ENCODE measurements around the gene STPG3. TPM values are rescaled to one million over a fixed set of nuclear protein-coding genes. Genes with fewer than 3 reads are reported as not detected.
"Not testable (repeated sequence)": the region's sequence is repeated elsewhere in the genome, so short reads cannot be mapped to it uniquely, and the experiment has no call there.

Gene STPG3
- total RNA-seq, 1 experiment from 2014 or later, result not detected

DNA sequence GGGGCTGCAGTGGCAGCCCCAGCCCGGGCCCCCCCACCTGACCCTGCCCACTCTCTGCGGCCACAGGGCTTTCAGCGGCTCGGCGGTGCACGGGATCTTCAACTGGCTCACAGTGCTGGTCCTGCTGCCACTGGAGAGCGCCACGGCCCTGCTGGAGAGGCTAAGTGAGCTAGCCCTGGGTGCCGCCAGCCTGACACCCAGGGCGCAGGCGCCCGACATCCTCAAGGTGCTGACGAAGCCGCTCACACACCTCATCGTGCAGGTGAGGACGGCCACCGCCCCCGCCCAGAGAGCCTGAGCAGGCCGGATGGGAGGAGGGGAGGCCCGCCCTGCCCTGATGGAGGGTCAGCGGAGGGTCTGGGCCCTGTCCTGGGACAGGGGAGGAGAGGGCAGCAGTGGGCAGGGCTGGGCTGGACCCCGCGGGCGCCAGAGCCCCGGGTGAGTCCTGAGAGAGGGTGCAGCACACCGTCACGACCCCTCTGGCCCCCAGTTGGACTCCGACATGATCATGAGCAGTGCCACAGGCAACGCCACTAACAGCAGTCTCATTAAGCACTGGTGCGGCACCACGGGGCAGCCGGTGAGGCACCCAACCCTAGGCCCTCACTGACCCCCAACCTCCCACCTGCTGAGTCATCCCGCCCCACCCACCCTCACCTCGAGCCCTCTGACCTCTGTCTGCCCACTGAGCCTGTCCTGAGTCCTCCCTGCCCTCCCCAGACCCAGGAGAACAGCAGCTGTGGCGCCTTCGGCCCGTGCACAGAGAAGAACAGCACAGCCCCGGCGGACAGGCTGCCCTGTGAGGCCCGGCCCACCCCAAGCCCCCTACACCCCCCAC is 17.7 kb upstream of the STPG3 start:
- no peak for DNase-seq (ENCODE audit: low spot score)

DNA sequence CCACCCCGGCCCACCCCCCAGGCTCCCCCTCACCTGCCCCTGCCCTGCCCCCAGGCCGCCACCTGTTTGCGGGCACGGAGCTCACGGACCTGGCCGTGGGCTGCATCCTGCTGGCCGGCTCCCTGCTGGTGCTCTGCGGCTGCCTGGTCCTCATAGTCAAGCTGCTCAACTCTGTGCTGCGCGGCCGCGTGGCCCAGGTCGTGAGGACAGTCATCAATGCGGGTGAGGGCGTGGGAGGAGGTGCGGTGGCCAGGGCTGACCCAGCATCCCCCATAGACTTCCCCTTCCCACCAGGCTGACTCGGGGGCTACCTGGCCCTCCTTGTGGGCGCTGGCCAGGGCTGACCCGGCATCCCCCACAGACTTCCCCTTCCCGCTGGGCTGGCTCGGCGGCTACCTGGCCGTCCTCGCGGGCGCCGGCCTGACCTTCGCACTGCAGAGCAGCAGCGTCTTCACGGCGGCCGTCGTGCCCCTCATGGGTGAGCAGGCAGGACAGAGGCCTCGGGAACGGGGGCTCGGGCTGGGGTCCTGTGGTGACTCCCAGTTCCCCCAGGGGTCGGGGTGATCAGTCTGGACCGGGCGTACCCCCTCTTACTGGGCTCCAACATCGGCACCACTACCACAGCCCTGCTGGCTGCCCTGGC is 16.9 kb upstream of the STPG3 start:
- no peak for DNase-seq (ENCODE audit: low spot score)

DNA sequence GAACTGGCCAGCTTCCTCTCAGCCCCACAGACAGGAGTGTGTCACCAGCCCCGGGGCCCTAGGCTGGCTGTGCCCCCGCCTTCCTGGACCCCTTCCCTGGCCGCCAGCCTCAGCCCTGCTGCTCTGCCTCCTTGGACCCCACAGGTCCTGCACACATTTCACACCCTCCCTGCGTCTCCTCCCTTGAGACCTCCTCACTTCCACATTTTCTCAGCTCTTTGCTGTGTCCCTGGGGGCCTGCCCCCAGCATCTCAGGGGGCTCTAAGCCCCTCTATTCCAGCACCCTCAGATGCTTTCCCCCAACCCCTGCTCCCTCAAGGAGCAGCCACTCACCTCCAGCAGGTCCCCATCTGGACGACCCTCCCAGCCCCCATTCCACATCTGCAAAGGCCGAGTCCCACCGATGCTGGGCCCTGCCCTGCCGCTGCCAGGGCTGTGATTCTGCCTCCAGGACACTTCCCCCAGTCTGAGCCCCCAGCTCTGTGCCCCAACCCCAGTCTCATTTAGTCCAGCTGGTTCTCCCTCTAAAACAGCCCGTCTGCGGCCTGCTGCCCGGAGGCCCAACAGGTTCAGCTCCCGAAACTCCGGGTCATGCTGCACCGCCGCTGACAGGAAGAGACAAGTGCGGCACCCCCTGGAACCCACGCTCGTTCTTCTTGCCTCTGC is 16.2 kb upstream of the STPG3 start:
- DNase-seq (ENCODE audit: low spot score), result no peak

DNA sequence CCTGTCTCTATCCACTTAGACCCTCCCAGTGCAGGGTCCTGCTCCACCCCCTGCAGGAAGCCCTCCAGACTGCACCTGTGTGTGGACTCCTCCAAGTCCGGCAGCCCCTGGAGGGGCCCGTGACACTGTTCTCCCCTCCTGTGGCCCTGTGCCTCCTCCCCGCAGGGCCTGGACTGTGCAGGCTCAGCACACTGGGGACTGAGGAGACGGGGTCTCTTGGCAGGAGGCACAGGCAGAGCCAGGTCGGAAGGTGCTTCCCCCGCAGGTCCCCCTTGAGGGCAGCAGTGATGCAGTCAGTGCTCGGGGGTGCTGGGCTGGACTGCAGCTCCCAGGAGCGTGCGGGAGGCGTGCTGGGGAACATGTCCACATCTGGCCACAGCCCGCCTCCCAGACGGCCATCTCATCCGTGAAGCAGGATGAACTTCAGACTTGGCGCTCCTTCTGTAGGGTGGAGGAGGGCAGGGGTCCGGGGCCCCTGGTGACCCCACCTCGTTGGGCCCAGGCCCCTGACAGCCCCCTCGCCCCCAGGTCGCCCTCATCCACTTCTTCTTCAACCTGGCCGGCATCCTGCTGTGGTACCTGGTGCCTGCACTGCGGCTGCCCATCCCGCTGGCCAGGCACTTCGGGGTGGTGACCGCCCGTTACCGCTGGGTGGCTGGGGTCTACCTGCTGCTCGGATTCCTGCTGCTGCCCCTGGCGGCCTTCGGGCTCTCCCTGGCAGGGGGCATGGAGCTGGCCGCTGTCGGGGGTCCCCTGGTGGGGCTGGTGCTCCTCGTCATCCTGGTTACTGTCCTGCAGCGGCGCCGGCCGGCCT is 15.5 kb upstream of the STPG3 start:
- no peak for DNase-seq (ENCODE audit: low spot score)

DNA sequence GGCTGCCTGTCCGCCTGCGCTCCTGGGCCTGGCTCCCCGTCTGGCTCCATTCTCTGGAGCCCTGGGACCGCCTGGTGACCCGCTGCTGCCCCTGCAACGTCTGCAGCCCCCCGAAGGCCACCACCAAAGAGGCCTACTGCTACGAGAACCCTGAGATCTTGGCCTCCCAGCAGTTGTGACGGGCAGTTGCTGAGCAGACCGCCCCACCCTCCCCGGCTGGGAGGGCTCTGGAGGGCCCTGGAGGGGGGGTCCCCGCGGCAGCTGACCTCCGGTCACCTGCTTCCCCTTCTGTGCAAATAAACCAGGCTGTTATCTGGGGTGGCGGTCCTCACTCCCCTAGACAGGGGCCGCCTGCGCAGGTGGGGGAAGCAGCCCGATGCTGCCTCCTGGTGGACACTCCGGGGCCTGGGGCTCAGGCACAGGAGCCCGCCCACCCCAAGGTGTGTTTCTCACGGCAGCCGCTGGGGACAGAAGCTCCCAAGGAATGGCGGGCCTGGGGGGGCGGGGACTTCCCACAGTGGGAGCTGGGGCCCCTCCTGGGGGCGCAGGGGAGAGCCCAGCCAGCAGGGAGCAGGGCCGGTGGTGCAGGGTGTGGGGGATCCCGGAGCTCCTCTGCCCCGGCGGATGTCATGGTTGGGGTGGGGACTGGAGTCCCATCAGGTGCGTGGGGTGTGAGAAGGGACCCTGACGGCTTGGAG is 14.7 kb upstream of the STPG3 start:
- DNase-seq (ENCODE audit: low spot score), result peak; percentile 74

DNA sequence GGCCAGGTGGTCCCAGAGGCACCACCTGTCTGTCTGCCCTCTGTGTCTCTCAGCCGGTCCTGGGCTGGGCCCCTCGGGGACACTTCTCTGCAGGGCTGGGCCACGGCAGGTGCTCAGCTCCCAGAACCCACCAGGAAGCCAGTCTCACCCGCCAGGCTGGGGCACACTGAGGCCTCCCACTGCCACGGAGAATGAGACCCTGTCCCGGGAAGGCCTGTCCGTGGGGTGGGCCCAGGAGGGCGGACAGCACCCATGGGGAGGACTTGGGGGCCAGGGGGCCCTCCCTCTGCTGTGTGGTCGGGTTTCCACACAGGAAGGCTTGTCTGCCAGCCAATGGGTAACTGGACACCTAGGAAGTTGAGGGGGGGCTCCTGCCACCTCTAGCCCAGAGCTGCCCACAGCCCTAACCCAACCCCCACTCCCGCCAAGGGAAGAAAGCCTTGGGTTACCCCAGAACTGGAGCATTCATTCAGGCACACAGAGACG is 14.1 kb upstream of the STPG3 start:
- no peak for DNase-seq (ENCODE audit: low spot score)

DNA sequence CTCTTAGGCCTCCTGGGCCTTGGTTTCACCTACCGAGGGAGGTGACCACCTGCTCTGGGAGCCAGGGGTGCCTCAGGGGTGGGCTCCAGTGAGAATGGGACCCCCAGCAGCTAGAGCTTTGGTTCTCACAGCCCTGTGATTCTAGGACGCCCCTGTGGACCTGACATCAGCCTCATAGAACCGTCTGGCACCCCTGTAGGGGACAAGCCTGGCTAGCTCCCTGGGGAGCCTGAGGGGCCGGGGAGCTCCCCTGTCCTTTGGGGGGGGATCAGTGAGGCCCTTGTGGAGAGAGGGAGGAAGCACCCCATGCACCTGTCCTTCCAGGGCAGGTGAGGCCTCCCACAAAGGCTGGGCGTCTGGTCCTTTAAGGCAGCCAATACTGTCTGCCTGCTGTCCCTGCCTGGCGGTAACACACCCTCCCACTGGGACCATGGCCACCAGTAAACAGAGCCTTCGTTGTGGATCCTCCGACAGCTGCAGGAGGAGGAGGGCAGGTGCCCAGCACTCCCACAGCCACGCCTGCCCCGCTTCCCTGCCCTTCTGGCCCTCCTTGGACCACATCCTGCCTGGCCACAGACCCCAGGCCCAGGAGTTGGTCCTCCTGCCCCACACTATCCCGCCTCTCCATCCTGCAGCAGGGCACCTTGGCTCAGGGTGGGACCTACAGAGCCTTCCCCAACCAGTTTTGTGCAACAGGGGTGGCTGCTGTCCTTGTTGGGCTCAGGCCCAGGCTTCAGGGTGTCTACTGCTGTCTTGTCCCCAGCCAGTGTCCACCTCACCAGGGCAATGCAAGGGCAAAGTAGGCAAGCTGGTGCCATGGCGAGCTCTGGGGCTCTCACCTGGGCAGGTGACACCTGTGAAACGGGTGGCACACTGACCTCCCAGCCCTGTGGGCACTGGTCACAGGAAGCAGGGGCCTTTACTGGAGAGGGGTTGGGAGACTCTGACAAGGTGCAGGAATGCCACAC is 13.0 kb upstream of the STPG3 start:
- no peak for DNase-seq (ENCODE audit: low spot score)

DNA sequence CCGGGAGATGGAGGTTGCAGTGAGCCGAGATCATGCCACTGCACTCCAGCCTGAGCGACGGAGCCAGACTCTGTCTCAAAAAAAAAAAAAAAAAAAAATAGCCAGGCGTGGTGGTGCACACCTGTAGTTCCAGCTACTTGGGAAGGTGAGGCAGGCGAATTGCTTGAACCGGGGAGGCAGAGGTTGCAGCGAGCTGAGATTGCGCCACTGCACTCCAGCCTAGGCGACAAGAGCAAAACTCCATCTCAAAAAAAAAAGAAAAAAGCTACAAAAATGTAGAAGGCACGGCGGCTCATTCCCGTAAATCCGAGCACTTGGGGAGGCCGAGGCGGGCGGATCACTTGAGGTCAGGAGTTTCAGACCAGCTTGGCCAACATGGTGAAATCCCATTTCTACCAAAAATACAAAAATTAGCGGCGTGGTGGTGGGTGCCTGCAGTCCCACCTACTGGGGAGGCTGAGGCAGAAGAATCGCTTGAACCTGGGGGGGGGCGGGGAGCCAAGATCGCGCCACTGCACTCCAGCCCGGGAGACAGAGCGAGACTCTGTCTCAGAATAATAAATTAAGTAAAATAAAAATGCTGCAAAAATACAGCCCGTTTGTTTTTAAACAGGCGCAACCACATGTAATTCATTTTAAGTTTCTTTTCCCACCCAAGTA is 11.4 kb upstream of the STPG3 start:
- DNase-seq (ENCODE audit: low spot score), result not testable (repeated sequence)

DNA sequence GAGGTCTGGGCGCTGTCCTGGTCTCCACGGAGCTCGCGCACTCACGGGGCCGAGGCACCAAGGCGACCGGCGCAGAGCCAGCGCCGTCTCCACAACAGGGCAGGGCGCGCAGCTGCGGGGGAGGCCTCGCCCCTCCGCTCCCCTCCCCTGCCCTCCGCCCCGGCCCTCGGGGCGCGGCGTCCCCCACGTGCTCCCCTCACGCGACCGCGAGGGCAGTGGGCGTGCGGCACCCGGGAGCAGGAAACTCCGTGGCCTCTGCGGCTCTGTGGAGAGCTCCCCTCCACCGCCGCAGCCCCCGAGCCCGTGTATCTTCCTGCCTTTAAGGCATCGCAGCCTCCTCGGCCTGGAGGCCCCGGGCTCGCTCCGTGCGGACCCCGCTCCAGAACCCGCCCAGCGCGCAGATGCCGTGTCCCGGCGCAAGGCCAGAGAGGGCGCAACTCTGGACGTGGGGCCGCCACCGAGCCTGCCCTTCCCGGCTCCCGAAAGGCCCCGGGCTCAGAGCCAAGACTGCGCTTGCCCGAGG is 10.7 kb upstream of the STPG3 start:
- peak; percentile 52 for DNase-seq (ENCODE audit: low spot score)

DNA sequence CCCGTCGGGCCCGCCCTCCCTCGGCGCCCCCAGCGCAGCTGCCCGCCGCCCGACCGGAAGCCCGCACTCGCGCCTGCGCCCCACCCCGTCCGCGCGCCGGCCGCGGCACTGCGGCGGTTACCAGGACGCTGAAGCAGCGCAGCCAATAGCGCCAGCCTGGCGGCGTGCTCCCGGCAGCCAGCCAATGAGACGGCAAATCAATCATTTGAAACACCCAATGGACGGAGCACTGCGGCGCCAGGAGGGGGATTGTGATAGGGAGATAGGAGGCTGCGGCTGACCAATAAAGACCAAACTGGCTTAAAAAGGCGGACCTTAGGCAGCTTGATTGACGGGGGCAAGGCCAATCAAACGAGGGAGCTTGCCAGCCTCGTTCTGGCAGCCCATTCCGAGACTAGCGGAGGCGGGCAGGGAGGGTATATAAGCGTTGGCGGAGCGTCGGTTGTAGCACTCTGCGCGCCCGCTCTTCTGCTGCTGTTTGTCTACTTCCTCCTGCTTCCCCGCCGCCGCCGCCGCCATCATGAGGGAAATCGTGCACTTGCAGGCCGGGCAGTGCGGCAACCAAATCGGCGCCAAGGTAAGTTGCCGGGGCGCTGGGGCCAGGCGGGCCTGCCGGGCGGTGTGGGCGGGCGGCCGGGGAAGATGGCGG is 10.1 kb upstream of the STPG3 start, which contains the start of gene TUBB4B:
TUBB4B (plus strand) TSS at position 447 of the 649 bp plus-strand sequence; CDS start at position 521, 74 bp downstream.
- peak; percentile 100 for DNase-seq (ENCODE audit: low spot score)

DNA sequence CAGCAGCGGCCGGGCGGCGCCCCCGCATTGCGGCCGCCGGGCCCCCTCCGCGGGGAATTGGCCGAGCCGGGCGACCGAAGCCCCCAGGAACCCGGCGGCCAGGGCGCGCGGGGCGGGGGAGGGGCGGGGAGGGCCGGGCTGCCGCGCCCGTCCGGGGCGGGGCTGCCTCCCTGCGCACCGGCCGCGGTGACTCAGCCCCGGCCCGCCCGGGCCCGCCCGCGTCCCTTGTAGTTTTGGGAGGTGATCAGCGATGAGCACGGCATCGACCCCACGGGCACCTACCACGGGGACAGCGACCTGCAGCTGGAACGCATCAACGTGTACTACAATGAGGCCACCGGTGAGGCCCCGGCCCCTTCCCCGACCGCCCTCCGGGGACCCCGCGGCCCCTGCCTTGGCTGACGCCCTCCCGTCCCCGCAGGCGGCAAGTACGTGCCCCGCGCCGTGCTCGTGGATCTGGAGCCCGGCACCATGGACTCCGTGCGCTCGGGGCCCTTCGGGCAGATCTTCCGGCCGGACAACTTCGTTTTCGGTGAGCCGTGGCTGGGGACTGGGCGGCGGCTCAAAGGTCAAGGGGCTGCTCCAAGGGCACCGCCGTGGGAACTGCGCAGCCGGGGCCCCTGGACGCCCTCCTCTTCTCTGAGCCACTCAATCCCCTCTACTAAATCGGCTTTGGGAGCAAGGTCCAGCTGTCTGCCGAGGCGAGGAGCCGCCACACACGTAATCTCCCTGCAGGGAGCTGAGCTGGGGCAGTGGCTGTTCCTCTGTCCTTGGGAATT is 9.4 kb upstream of the STPG3 start:
- no peak for DNase-seq (ENCODE audit: low spot score)

DNA sequence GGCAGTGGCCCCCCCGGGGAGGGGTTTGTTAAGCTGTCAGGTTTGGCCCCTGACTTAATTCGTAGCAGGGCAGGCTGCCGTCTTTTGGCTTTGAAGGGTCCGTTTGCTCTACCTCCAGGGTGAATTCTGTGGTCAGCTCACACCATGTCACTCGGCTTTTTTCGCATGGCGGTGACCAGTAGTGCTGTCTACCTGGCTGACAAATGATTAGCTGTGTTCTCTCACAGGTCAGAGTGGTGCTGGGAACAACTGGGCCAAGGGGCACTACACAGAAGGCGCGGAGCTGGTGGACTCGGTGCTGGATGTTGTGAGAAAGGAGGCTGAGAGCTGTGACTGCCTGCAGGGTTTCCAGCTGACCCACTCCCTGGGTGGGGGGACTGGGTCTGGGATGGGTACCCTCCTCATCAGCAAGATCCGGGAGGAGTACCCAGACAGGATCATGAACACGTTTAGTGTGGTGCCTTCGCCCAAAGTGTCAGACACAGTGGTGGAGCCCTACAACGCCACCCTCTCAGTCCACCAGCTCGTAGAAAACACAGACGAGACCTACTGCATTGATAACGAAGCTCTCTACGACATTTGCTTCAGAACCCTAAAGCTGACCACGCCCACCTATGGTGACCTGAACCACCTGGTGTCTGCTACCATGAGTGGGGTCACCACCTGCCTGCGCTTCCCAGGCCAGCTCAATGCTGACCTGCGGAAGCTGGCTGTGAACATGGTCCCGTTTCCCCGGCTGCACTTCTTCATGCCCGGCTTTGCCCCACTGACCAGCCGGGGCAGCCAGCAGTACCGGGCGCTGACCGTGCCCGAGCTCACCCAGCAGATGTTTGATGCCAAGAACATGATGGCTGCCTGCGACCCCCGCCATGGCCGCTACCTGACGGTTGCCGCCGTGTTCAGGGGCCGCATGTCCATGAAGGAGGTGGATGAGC is 8.6 kb upstream of the STPG3 start:
- no peak for DNase-seq (ENCODE audit: low spot score)

DNA sequence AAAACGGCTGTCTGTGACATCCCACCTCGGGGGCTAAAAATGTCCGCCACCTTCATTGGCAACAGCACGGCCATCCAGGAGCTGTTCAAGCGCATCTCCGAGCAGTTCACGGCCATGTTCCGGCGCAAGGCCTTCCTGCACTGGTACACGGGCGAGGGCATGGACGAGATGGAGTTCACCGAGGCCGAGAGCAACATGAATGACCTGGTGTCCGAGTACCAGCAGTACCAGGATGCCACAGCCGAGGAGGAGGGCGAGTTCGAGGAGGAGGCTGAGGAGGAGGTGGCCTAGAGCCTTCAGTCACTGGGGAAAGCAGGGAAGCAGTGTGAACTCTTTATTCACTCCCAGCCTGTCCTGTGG is 7.8 kb upstream of the STPG3 start:
- DNase-seq (ENCODE audit: low spot score), result not testable (repeated sequence)

DNA sequence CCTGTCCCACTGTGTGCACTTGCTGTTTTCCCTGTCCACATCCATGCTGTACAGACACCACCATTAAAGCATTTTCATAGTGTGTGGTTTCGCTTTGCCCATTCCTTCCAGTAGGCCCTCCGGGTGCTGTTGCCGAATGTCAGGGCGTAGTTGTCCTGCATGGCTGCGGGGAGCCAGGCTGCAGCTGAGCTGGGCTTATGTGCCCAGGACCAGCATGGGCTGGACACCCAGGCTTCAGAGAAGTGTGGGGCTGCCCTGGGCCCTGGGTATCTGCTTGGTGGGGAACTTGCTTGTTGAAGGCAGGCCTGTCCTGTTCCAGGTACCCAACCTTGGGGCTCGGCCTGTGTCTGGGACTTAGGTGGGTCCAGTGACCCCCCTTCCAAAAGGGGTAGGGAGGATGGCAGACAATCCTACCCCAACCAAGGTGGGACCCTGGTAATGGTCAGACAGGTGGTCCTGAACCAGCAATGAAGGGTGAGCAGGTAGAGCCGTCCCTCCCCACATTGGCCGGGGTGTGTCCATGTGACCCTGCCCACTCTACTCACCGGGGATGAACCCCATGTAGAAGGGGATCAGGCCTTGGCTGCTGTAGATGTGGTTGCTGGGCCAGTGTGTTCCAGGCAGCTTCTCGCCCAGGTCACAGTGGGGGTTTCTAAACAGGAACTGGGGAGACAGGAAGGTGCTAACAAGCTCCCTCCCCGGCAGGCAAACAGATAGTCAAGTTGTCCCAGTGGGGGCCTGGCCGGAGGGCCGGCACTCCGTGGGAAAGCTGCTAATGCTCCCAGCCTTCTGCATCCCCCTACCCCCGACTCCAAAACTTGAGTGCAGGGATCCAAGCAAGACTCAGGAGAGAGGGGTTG is 7.2 kb upstream of the STPG3 start:
- no peak for DNase-seq (ENCODE audit: low spot score)
